HL-60 (cell line): ENCODE results near the gene FFAR1.

ENCODE experiments used
- DNase-seq, 2 experiments: peaks; one replicate each; pipeline ENCODE4 v3.0.0-alpha.2; 2010 to 2020; ENCODE audit warnings: low read depth in 1 of 2, low spot score in 1 of 2
- H3K27ac ChIP-seq: fragments of 250-450 bp; sonication (Bioruptor Pico); replicated peaks from 2 replicates; pipeline ENCODE4 v1.5.1; 2020; ENCODE audit warnings: mild to moderate bottlenecking, moderate library complexity
- H3K27me3 ChIP-seq: fragments of 250-450 bp; sonication (Bioruptor Pico); 2 replicates; pipeline ENCODE4 v1.5.1; 2021; ENCODE audit warnings: mild to moderate bottlenecking, moderate library complexity; ENCODE audit not compliant: insufficient read depth, poor library complexity, severe bottlenecking
- H3K4me3 ChIP-seq: replicated peaks from 2 replicates; pipeline ENCODE4 v1.5.1; 2011; ENCODE audit warnings: mild to moderate bottlenecking, control low read depth, low read length; ENCODE audit not compliant: insufficient read depth
- GABPA ChIP-seq: IDR thresholded peaks from 2 replicates; pipeline ENCODE4 v1.6.1; 2012; ENCODE audit warnings: low read depth
- POLR2AphosphoS5 ChIP-seq: IDR thresholded peaks from 2 replicates; pipeline ENCODE4 v1.6.1; 2012; ENCODE audit warnings: low read depth
- SPI1 ChIP-seq: IDR thresholded peaks from 2 replicates; pipeline ENCODE4 v1.6.1; 2012; ENCODE audit warnings: low read depth, mild to moderate bottlenecking, borderline replicate concordance
- TF ChIP-seq, protein P1 (sequence below): IDR thresholded peaks from one replicate; pipeline ENCODE4 v1.5.1; 2011; ENCODE audit warnings: low read length, control low read depth, inconsistent platforms; ENCODE audit not compliant: insufficient read depth
- TF ChIP-seq, protein P2 (sequence below): IDR thresholded peaks from 2 replicates; pipeline ENCODE4 v1.6.1; 2012; ENCODE audit warnings: low read depth; ENCODE audit not compliant: insufficient replicate concordance

Gene FFAR1

DNA sequence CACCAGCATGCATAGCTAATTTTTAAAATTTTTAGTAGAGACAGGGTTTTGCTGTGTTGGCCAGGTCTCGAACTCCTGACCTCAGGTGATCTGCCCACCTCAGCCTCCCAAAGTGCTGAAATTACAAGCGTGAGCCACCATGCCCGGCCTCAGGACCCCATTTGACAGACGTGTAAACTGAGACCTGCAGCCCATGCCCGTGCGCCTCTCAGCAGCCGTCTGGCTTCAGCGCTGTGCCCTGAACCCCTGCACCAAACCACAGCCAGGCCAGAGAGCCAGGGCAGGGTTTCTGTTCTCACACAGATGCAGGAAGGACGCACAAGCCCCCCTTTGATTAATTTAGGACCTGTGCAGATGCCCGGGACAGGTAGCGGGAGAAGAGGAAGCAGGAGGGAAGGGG, 7.3 kb upstream of the FFAR1 start:
- DNase-seq: no peak
- no peak overlapping the region for H3K4me3 ChIP-seq
- H3K27ac ChIP-seq: no peak overlapping the region
- TF ChIP-seq GABPA: no peak
- TF ChIP-seq, protein P1, sequence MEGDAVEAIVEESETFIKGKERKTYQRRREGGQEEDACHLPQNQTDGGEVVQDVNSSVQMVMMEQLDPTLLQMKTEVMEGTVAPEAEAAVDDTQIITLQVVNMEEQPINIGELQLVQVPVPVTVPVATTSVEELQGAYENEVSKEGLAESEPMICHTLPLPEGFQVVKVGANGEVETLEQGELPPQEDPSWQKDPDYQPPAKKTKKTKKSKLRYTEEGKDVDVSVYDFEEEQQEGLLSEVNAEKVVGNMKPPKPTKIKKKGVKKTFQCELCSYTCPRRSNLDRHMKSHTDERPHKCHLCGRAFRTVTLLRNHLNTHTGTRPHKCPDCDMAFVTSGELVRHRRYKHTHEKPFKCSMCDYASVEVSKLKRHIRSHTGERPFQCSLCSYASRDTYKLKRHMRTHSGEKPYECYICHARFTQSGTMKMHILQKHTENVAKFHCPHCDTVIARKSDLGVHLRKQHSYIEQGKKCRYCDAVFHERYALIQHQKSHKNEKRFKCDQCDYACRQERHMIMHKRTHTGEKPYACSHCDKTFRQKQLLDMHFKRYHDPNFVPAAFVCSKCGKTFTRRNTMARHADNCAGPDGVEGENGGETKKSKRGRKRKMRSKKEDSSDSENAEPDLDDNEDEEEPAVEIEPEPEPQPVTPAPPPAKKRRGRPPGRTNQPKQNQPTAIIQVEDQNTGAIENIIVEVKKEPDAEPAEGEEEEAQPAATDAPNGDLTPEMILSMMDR: no peak
- no peaks in the 10 kb centered on the region for H3K27me3 ChIP-seq

DNA sequence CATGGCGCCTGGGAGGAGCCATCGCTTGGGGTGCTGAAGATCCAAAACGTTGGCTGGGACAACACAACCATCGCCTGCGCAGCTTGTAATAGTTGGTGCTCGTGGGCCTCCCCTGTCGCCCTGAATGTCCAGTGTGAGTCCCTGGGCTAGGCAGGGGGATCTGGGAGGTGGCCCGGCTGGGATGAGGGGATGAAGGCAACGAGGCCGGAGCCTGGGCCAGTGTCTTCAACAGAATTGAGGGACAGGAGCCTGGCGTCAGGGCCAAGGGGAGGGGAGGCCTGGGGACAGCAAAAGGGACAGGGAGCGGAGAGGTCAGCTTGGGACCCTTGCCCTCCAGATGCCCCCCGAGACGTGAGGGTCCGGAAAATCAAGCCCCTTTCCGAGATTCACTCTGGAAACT, 6.7 kb upstream of the FFAR1 start:
- DNase-seq: no peak
- H3K4me3 ChIP-seq: no peak overlapping the region
- H3K27ac ChIP-seq: no peak overlapping the region
- H3K27me3 ChIP-seq: peaks cover 4% of the 10 kb centered on the region
- TF ChIP-seq GABPA (no peak), SPI1 (no peak), POLR2AphosphoS5 (no peak)
- TF ChIP-seq, protein P2, sequence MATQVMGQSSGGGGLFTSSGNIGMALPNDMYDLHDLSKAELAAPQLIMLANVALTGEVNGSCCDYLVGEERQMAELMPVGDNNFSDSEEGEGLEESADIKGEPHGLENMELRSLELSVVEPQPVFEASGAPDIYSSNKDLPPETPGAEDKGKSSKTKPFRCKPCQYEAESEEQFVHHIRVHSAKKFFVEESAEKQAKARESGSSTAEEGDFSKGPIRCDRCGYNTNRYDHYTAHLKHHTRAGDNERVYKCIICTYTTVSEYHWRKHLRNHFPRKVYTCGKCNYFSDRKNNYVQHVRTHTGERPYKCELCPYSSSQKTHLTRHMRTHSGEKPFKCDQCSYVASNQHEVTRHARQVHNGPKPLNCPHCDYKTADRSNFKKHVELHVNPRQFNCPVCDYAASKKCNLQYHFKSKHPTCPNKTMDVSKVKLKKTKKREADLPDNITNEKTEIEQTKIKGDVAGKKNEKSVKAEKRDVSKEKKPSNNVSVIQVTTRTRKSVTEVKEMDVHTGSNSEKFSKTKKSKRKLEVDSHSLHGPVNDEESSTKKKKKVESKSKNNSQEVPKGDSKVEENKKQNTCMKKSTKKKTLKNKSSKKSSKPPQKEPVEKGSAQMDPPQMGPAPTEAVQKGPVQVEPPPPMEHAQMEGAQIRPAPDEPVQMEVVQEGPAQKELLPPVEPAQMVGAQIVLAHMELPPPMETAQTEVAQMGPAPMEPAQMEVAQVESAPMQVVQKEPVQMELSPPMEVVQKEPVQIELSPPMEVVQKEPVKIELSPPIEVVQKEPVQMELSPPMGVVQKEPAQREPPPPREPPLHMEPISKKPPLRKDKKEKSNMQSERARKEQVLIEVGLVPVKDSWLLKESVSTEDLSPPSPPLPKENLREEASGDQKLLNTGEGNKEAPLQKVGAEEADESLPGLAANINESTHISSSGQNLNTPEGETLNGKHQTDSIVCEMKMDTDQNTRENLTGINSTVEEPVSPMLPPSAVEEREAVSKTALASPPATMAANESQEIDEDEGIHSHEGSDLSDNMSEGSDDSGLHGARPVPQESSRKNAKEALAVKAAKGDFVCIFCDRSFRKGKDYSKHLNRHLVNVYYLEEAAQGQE: no peak
- TF ChIP-seq, protein P1: no peak

DNA sequence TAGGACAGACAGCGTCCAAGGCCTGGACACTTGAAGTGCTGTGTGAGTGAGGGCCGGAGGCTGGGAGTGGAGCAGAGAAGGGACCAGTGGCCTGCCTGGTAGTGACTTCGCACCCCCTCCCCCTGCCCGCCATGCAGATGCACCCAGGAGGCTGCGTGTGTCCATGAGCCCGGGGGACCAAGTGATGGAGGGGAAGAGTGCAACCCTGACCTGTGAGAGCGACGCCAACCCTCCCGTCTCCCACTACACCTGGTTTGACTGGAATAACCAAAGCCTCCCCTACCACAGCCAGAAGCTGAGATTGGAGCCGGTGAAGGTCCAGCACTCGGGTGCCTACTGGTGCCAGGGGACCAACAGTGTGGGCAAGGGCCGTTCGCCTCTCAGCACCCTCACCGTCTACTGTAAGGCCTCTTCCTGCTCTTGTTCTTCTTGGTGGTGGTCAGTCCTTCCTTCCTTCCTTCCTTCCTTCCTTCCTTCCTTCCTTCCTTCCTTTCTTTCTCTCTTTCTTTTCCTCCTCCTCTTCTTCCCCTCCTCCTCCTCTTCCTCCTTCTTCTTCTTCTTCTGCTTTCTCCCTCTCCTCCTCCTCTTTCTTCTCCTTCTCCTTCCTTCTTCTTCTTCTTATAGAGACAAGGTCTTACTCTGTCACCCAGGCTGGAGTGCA, 6.0 kb upstream of the FFAR1 start:
- peaks cover 5% of the 10 kb centered on the region for H3K27me3 ChIP-seq
- DNase-seq: no peak
- H3K4me3 ChIP-seq: no peak overlapping the region
- TF ChIP-seq, protein P1: no peak
- no peak for TF ChIP-seq SPI1
- TF ChIP-seq GABPA: no peak
- TF ChIP-seq, protein P2: no peak
- H3K27ac ChIP-seq: no peak overlapping the region

DNA sequence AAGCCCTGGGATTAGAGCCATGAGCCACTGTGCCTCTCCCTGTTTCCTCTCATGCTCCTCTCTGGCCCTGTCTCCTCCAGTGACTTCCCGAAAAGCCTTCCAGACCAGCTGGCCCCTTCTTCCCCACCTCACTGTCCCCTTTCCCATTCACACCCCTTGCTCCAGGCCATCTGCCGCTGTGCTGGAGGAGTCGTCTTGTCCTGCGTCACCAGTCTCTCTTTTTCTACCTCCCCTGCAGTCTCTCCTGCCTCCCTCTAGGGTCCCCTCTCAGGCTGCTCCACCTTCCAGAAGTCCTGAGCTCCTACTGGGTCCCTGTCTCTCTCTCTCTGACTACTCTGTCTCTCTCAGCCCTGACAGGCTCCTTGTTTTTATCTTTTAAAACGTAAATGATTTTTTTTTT, 5.3 kb upstream of the FFAR1 start:
- no peak overlapping the region for H3K27ac ChIP-seq
- H3K4me3 ChIP-seq: no peak overlapping the region
- TF ChIP-seq SPI1: no peak
- no peak for TF ChIP-seq POLR2AphosphoS5
- TF ChIP-seq GABPA: no peak
- TF ChIP-seq, protein P2: no peak
- TF ChIP-seq, protein P1: no peak
- peaks cover 5% of the 10 kb centered on the region for H3K27me3 ChIP-seq
- no peak for DNase-seq
